IMR-90 (cell line): ENCODE results near the gene OR6J1. TPM values are rescaled to one million over a fixed set of nuclear protein-coding genes. Genes with fewer than 3 reads are reported as not detected.

ENCODE experiments used
- ATAC-seq: fragments of 200-7000 bp; cut with Tn5 transposase; 2 replicates; pipeline ENCODE4 v1.9.1; 2020; ENCODE audit warnings: low read depth, mild to moderate bottlenecking, moderate library complexity
- BruUV-seq: library from RNA; stranded (reverse); fragments of 400-500 nt; replicated peaks from 2 replicates; lab custom pipeline; 2021; lab: Mats Ljungman, UMichigan
- CTCF ChIA-PET: fragments of 300-600 bp; formaldehyde crosslinking; extraction: SDS; loops from one replicate; lab custom pipeline; 2021; ENCODE audit warnings: antibody characterized with exemption; lab: Yijun Ruan, JAX
- POLR2A ChIA-PET: fragments of 300-600 bp; sonication (Branson Sonifier 250); formaldehyde crosslinking; loops from one replicate; lab custom pipeline; 2022; ENCODE audit warnings: antibody characterized with exemption; ENCODE audit not compliant: unreplicated experiment; lab: Charles Lee
- DNase-seq: peaks from one replicate; pipeline ENCODE4 v3.0.0; 2013
- H2AFZ ChIP-seq: replicated peaks from 2 replicates; pipeline ENCODE3; 2013; ENCODE audit warnings: low read length, mild to moderate bottlenecking; ENCODE audit not compliant: poor library complexity
- H2AK5ac ChIP-seq: 2 replicates; pipeline ENCODE4 v1.6.1; 2013; ENCODE audit warnings: low read depth, low read length, inconsistent platforms
- H2AK9ac ChIP-seq: replicated peaks from 2 replicates; pipeline ENCODE3; 2013; ENCODE audit warnings: mild to moderate bottlenecking, low read depth, low read length, moderate library complexity; ENCODE audit not compliant: poor library complexity
- H2BK120ac ChIP-seq: 2 replicates; pipeline ENCODE4 v1.6.1; 2013; ENCODE audit warnings: low read depth, low read length, inconsistent platforms
- H2BK15ac ChIP-seq: 3 replicates; pipeline ENCODE4 v1.6.1; 2013; ENCODE audit warnings: low read depth, low read length, inconsistent platforms
- H2BK20ac ChIP-seq: 2 replicates; pipeline ENCODE4 v1.6.1; 2013; ENCODE audit warnings: low read depth, mild to moderate bottlenecking, inconsistent platforms, low read length, moderate library complexity
- H2BK5ac ChIP-seq: 2 replicates; pipeline ENCODE4 v1.6.1; 2013; ENCODE audit warnings: mild to moderate bottlenecking, low read depth, low read length, inconsistent platforms; ENCODE audit not compliant: poor library complexity, severe bottlenecking
- H3K14ac ChIP-seq: replicated peaks from 2 replicates; pipeline ENCODE4 v1.6.1; 2013; ENCODE audit warnings: low read depth, low read length, inconsistent platforms
- H3K18ac ChIP-seq: 2 replicates; pipeline ENCODE4 v1.6.1; 2013; ENCODE audit warnings: low read depth, low read length, control low read depth
- H3K23ac ChIP-seq: 2 replicates; pipeline ENCODE4 v1.6.1; 2013; ENCODE audit warnings: low read depth, low read length, inconsistent platforms
- H3K27ac ChIP-seq: 2 replicates; pipeline ENCODE4 v1.5.1; 2013; ENCODE audit warnings: mild to moderate bottlenecking, control low read depth, low read length; ENCODE audit not compliant: insufficient read depth
- H3K27me3 ChIP-seq: 2 replicates; pipeline ENCODE4 v1.6.1; 2013; ENCODE audit warnings: low read length; ENCODE audit not compliant: control insufficient read depth, insufficient read depth
- H3K36me3 ChIP-seq: 2 replicates; pipeline ENCODE4 v1.6.1; 2013; ENCODE audit warnings: low read length, mixed read lengths; ENCODE audit not compliant: control insufficient read depth, insufficient read depth
- H3K4ac ChIP-seq: 2 replicates; pipeline ENCODE4 v1.6.1; 2013; ENCODE audit warnings: low read depth, low read length, inconsistent platforms
- H3K4me1 ChIP-seq: 2 replicates; pipeline ENCODE4 v1.6.1; 2013; ENCODE audit warnings: low read length, mixed read lengths; ENCODE audit not compliant: control insufficient read depth, insufficient read depth
- H3K4me2 ChIP-seq: 2 replicates; pipeline ENCODE4 v1.6.1; 2013; ENCODE audit warnings: low read depth, mild to moderate bottlenecking, control low read depth, low read length, moderate library complexity
- H3K4me3 ChIP-seq: 2 replicates; pipeline ENCODE4 v1.5.1; 2013; ENCODE audit warnings: low read depth, mild to moderate bottlenecking, control low read depth, low read length, moderate library complexity; ENCODE audit not compliant: insufficient read depth
- H3K56ac ChIP-seq: 2 replicates; pipeline ENCODE4 v1.6.1; 2013; ENCODE audit warnings: low read length, inconsistent platforms; ENCODE audit not compliant: insufficient read depth; ENCODE audit errors: extremely low read depth
- H3K79me1 ChIP-seq, 2 experiments: 2 replicates each; pipeline ENCODE4 v1.6.1; 2013; ENCODE audit warnings: low read length in 2 of 2, inconsistent platforms in 1 of 2, low read depth in 1 of 2
- H3K9ac ChIP-seq: 2 replicates; pipeline ENCODE4 v1.6.1; 2013; ENCODE audit warnings: low read depth, low read length, control low read depth
- H3K9me1 ChIP-seq: 2 replicates; pipeline ENCODE4 v1.6.1; 2013; ENCODE audit warnings: low read length, inconsistent platforms; ENCODE audit not compliant: insufficient read depth
- H3K9me3 ChIP-seq: 2 replicates; pipeline ENCODE4 v1.6.1; 2013; ENCODE audit warnings: low read length; ENCODE audit not compliant: control insufficient read depth, insufficient read depth
- H4K20me1 ChIP-seq: 2 replicates; pipeline ENCODE4 v1.6.1; 2013; ENCODE audit warnings: low read length, inconsistent platforms; ENCODE audit not compliant: insufficient read depth
- H4K5ac ChIP-seq: 2 replicates; pipeline ENCODE4 v1.6.1; 2013; ENCODE audit warnings: mild to moderate bottlenecking, low read depth, low read length, control low read depth
- H4K8ac ChIP-seq, 2 experiments: 2 replicates each; pipeline ENCODE4 v1.6.1; 2013; ENCODE audit warnings: low read depth in 2 of 2, low read length in 2 of 2, control low read depth in 1 of 2, inconsistent platforms in 1 of 2
- H4K91ac ChIP-seq: 2 replicates; pipeline ENCODE4 v1.6.1; 2013; ENCODE audit warnings: low read depth, low read length, inconsistent platforms; ENCODE audit not compliant: insufficient read depth
- CHD1 ChIP-seq: IDR thresholded peaks from 2 replicates; pipeline ENCODE4 v1.6.1; 2012; ENCODE audit warnings: low read depth, low read length, improper control_type of control experiment
- CTCF ChIP-seq: conservative IDR thresholded peaks from 2 replicates; pipeline ENCODE4 v1.5.1; 2012; ENCODE audit warnings: mild to moderate bottlenecking, low read depth, low read length, improper control_type of control experiment
- WGBS, 2 experiments: methylation state at CpG; one replicate each; pipeline versions ENCODE4 v1.1.5 to v1.1.7; 2013; ENCODE audit warnings: missing lambda C conversion rate in 2 of 2; ENCODE audit not compliant: insufficient read length in 1 of 2; ENCODE audit errors: extremely low coverage in 2 of 2; 5-methylcytosine and 5-hydroxymethylcytosine counted together
- dilution Hi-C: fragments of 300-500 bp; cut with HindIII; formaldehyde crosslinking; loops from one replicate; pipeline ENCODE4 v1.14.3; 2018; ENCODE audit warnings: low sequenced_read_pairs; ENCODE audit not compliant: unreplicated experiment
- in situ Hi-C: fragments of 300-500 bp; cut with MboI; formaldehyde crosslinking; loops from 3 replicates; pipeline ENCODE4 v1.14.3; 2019; ENCODE audit warnings: low sequenced_read_pairs, inconsistent platforms, mixed read lengths
- intact Hi-C: fragments of 100-400 bp; cut with micrococcal nuclease; formaldehyde crosslinking; loops from 2 replicates; pipeline ENCODE4 v1.10.0; 2022
- polyA plus RNA-seq, 3 experiments: library from polyadenylated mRNA; depleted of rRNA; stranded (reverse); fragments of >200 nt; gene quantifications; 2 replicates each; pipeline ENCODE4 v1.2.3, GENCODE V29; 2012; ENCODE audit warnings: low replicate concordance in 1 of 3
- total RNA-seq: library from RNA; depleted of rRNA; stranded (reverse); fragments of >200 nt; gene quantifications from 2 replicates; pipeline ENCODE4 v1.2.3, GENCODE V29; 2012

Gene OR6J1
- total and polyA plus RNA-seq, 2 of the 4 experiments (the other 2 are of a cell fraction), result not detected

- peak overlapping the region; percentile 90 for H2AK5ac ChIP-seq
- H3K9me3 ChIP-seq, result no peaks in the 10 kb centered on the region
- peaks cover 7% of the 10 kb centered on the region for H3K4me1 ChIP-seq
- in situ Hi-C loops (no loop called here), dilution Hi-C loops (no loop called here), intact Hi-C loops (no loop called here)
- H3K23ac ChIP-seq, result peak overlapping the region; percentile 85
- peak overlapping the region; percentile 75 for H3K14ac ChIP-seq
- peak overlapping the region; percentile 68; the same call in 1 of the 2 replicates for H3K56ac ChIP-seq
- peak overlapping the region; percentile 80 for H4K91ac ChIP-seq
- no peaks in the 10 kb centered on the region for H4K20me1 ChIP-seq
- H3K4me3 ChIP-seq, result no peak overlapping the region
- H2BK15ac ChIP-seq, result peak overlapping the region; percentile 48; the same call in 2 of the 3 replicates
- ChIA-PET CTCF (interaction anchor here (0.6 kb wide), 1 partner anchor 11 kb away, joined by 4 read pairs; no protein-coding TSS in a partner anchor), POLR2A (no interaction called here)
- H2BK120ac ChIP-seq, result peak overlapping the region; percentile 90
- peak overlapping the region; percentile 57 for H3K27ac ChIP-seq
- H3K9ac ChIP-seq, result no peak overlapping the region
- H3K18ac ChIP-seq, result peak overlapping the region; percentile 1; the same call in 1 of the 2 replicates
- no peak for DNase-seq
- no peak overlapping the region for H2AFZ ChIP-seq
- H2AK9ac ChIP-seq, result peak overlapping the region; percentile 55
- peak; percentile 34 for TF ChIP-seq CTCF
- TF ChIP-seq CHD1, result no peak
- peak overlapping the region; percentile 9; the same call in 1 of the 2 replicates for H4K5ac ChIP-seq
- H3K79me1 ChIP-seq, result no peaks in the 10 kb centered on the region; a peak in 1 of 4 replicates
- H3K9me1 ChIP-seq, result peaks cover 31% of the 10 kb centered on the region
- ATAC-seq, result no peak; the same call in 1 of the 2 replicates
- H3K4me2 ChIP-seq, result no peak overlapping the region; the same call in 1 of the 2 replicates
- BruUV-seq, result no TSS peak
- 58% methylated on average over 1 of the region's 2 CpGs; no CpG with 5 or more reads in 1 of the 2 experiments for WGBS, 2 experiments
- peaks cover 30% of the 10 kb centered on the region for H3K36me3 ChIP-seq
- H2BK20ac ChIP-seq, result peak overlapping the region; percentile 67
- H3K27me3 ChIP-seq, result no peaks in the 10 kb centered on the region
- peak overlapping the region; percentile 68 for H2BK5ac ChIP-seq
- peak overlapping the region; percentile 39 to 76; a peak in 3 of 4 replicates for H4K8ac ChIP-seq
- H3K4ac ChIP-seq, result peak overlapping the region; percentile 82
Observed at GRCh38 chr14:22613106-22613695, 31.0 kb downstream of the OR6J1 start.
